ENCODE results near the gene PSME2. TPM values are rescaled to one million over a fixed set of nuclear protein-coding genes. Genes with fewer than 3 reads are reported as not detected.

The PSME2 gene
- polyA plus RNA-seq, 4 donors, result 175 to 997 (median 644) TPM

GRCh38 chr14:24144451-24144850, 2.0 kb downstream of the PSME2 start:
- 55 to 91% (median 76%) methylated on average over 1 of the region's 1 CpG for WGBS, 3 donors
- Histone ChIP-seq H3K4me3 (ENCODE audit: low read depth in 1 of 3, low read length in 3 of 3) (no peak overlapping the region), H3K36me3 (ENCODE audit: control insufficient read depth in 3 of 3, insufficient read depth in 2 of 3, low read depth in 1 of 3, low read length in 3 of 3) (peaks cover 5 to 21% (median 5%) of the 10 kb centered on the region in 3 donors), H3K9me3 (ENCODE audit: control insufficient read depth in 2 of 2, insufficient read depth in 1 of 2, low read depth in 1 of 2, low read length in 1 of 2) (no peaks in the 10 kb centered on the region), H3K27me3 (ENCODE audit: control insufficient read depth in 3 of 3, insufficient read depth in 3 of 3, low read length in 3 of 3) (no peaks in the 10 kb centered on the region), H3K27ac (ENCODE audit: low read depth in 1 of 3, low read length in 2 of 3) (no peak overlapping the region), H3K4me1 (ENCODE audit: control insufficient read depth in 3 of 3, insufficient read depth in 2 of 3, low read depth in 1 of 3, low read length in 2 of 3) (peaks cover 10 to 49% (median 17%) of the 10 kb centered on the region in 3 donors)
- no peak for DNase-seq
- FAIRE-seq, result no peak

GRCh38 chr14:24143511-24143910, 2.9 kb downstream of the PSME2 start:
- FAIRE-seq (no peak), DNase-seq (no peak)
- Histone ChIP-seq H3K27me3 (ENCODE audit: control insufficient read depth in 3 of 3, insufficient read depth in 3 of 3, low read length in 3 of 3) (no peaks in the 10 kb centered on the region), H3K9me3 (ENCODE audit: control insufficient read depth in 2 of 2, insufficient read depth in 1 of 2, low read depth in 1 of 2, low read length in 1 of 2) (no peaks in the 10 kb centered on the region), H3K4me3 (ENCODE audit: low read depth in 1 of 3, low read length in 3 of 3) (no peak overlapping the region), H3K4me1 (ENCODE audit: control insufficient read depth in 3 of 3, insufficient read depth in 2 of 3, low read depth in 1 of 3, low read length in 2 of 3) (peaks cover 15 to 57% (median 22%) of the 10 kb centered on the region in 3 donors), H3K36me3 (ENCODE audit: control insufficient read depth in 3 of 3, insufficient read depth in 2 of 3, low read depth in 1 of 3, low read length in 3 of 3) (peaks cover 5 to 22% (median 9%) of the 10 kb centered on the region in 3 donors), H3K27ac (ENCODE audit: low read depth in 1 of 3, low read length in 2 of 3) (peak overlapping the region in 1 of 3 donors; percentile 59)
- 86 to 98% (median 90%) methylated on average over 2 of the region's 2 CpGs for WGBS, 3 donors

- no peaks in the 10 kb centered on the region for H3K27me3 ChIP-seq (ENCODE audit: control insufficient read depth in 3 of 3, insufficient read depth in 3 of 3, low read length in 3 of 3)
- H3K9me3 ChIP-seq (ENCODE audit: control insufficient read depth in 2 of 2, insufficient read depth in 1 of 2, low read depth in 1 of 2, low read length in 1 of 2), result no peaks in the 10 kb centered on the region
- FAIRE-seq, result no peak
- peak; percentile 100 for DNase-seq
- peak within 1 kb of the TSS; percentile 90 to 96 (median 90) for H3K27ac ChIP-seq (ENCODE audit: low read depth in 1 of 3, low read length in 2 of 3)
- H3K36me3 ChIP-seq (ENCODE audit: control insufficient read depth in 3 of 3, insufficient read depth in 2 of 3, low read depth in 1 of 3, low read length in 3 of 3), result peaks cover 9 to 44% (median 10%) of the 10 kb centered on the region in 3 donors
- H3K4me3 ChIP-seq (ENCODE audit: low read depth in 1 of 3, low read length in 3 of 3), result peak within 1 kb of the TSS; percentile 70 to 86 (median 81)
- H3K4me1 ChIP-seq (ENCODE audit: control insufficient read depth in 3 of 3, insufficient read depth in 2 of 3, low read depth in 1 of 3, low read length in 2 of 3), result peaks cover 12 to 69% (median 28%) of the 10 kb centered on the region in 3 donors
- 0% methylated on average over 60 to 65 of the region's 65 CpGs for WGBS, 3 donors
Observed at GRCh38 chr14:24141097-24141880, 5.1 kb downstream of the PSME2 start, which contains the start of gene EMC9. EMC9 (minus strand) TSS chr14:24141591; CDS start chr14:24141304, 287 bp downstream.

GRCh38 chr14:24139272-24139934, 7.0 kb downstream of the PSME2 start:
- 63 to 79% (median 64%) methylated on average over 9 of the region's 9 CpGs for WGBS, 3 donors
- no peaks in the 10 kb centered on the region for H3K27me3 ChIP-seq (ENCODE audit: control insufficient read depth in 3 of 3, insufficient read depth in 3 of 3, low read length in 3 of 3)
- peaks cover 7 to 61% (median 24%) of the 10 kb centered on the region in 3 donors for H3K4me1 ChIP-seq (ENCODE audit: control insufficient read depth in 3 of 3, insufficient read depth in 2 of 3, low read depth in 1 of 3, low read length in 2 of 3)
- peak overlapping the region in 1 of 3 donors; percentile 15 for H3K4me3 ChIP-seq (ENCODE audit: low read depth in 1 of 3, low read length in 3 of 3)
- H3K27ac ChIP-seq (ENCODE audit: low read depth in 1 of 3, low read length in 2 of 3), result peak overlapping the region in 1 of 3 donors; percentile 5
- FAIRE-seq (no peak), DNase-seq (no peak)
- H3K9me3 ChIP-seq (ENCODE audit: control insufficient read depth in 2 of 2, insufficient read depth in 1 of 2, low read depth in 1 of 2, low read length in 1 of 2), result no peaks in the 10 kb centered on the region
- H3K36me3 ChIP-seq (ENCODE audit: control insufficient read depth in 3 of 3, insufficient read depth in 2 of 3, low read depth in 1 of 3, low read length in 3 of 3), result peaks cover 9 to 44% (median 10%) of the 10 kb centered on the region in 3 donors

- H3K4me1 ChIP-seq (ENCODE audit: control insufficient read depth in 3 of 3, insufficient read depth in 2 of 3, low read depth in 1 of 3, low read length in 2 of 3), result peaks cover 7 to 55% (median 19%) of the 10 kb centered on the region in 3 donors
- FAIRE-seq (no peak), DNase-seq (no peak)
- no peaks in the 10 kb centered on the region for H3K27me3 ChIP-seq (ENCODE audit: control insufficient read depth in 3 of 3, insufficient read depth in 3 of 3, low read length in 3 of 3)
- H3K4me3 ChIP-seq (ENCODE audit: low read depth in 1 of 3, low read length in 3 of 3), result peak overlapping the region in 1 of 3 donors; percentile 15
- 52 to 76% (median 61%) methylated on average over 13 of the region's 13 CpGs for WGBS, 3 donors
- no peaks in the 10 kb centered on the region for H3K9me3 ChIP-seq (ENCODE audit: control insufficient read depth in 2 of 2, insufficient read depth in 1 of 2, low read depth in 1 of 2, low read length in 1 of 2)
- H3K27ac ChIP-seq (ENCODE audit: low read depth in 1 of 3, low read length in 2 of 3), result peak overlapping the region in 2 of 3 donors; percentile 21 to 25
- peaks cover 5 to 38% (median 9%) of the 10 kb centered on the region in 3 donors for H3K36me3 ChIP-seq (ENCODE audit: control insufficient read depth in 3 of 3, insufficient read depth in 2 of 3, low read depth in 1 of 3, low read length in 3 of 3)
Observed at GRCh38 chr14:24138396-24139271, 7.8 kb downstream of the PSME2 start.

- H3K27ac ChIP-seq (ENCODE audit: low read depth in 1 of 3, low read length in 2 of 3), result peak overlapping the region; percentile 21 to 97 (median 80)
- WGBS, 3 donors, result 69 to 87% (median 73%) methylated on average over 8 of the region's 8 CpGs
Observed at GRCh38 chr14:24137529-24138395, 8.6 kb downstream of the PSME2 start.

GRCh38 chr14:24136684-24137528, 9.5 kb downstream of the PSME2 start:
- peaks cover 7 to 38% (median 13%) of the 10 kb centered on the region in 3 donors for H3K4me1 ChIP-seq (ENCODE audit: control insufficient read depth in 3 of 3, insufficient read depth in 2 of 3, low read depth in 1 of 3, low read length in 2 of 3)
- peak overlapping the region; percentile 80 to 97 (median 80) for H3K27ac ChIP-seq (ENCODE audit: low read depth in 1 of 3, low read length in 2 of 3)

More at GRCh38 chr14:24137529-24138395, 8.6 kb downstream of the PSME2 start:
- no peaks in the 10 kb centered on the region for H3K9me3 ChIP-seq (ENCODE audit: control insufficient read depth in 2 of 2, insufficient read depth in 1 of 2, low read depth in 1 of 2, low read length in 1 of 2)
- H3K36me3 ChIP-seq (ENCODE audit: control insufficient read depth in 3 of 3, insufficient read depth in 2 of 3, low read depth in 1 of 3, low read length in 3 of 3), result peaks cover 5 to 33% (median 6%) of the 10 kb centered on the region in 3 donors
- peak overlapping the region in 1 of 3 donors; percentile 92 for H3K4me3 ChIP-seq (ENCODE audit: low read depth in 1 of 3, low read length in 3 of 3)
- H3K27me3 ChIP-seq (ENCODE audit: control insufficient read depth in 3 of 3, insufficient read depth in 3 of 3, low read length in 3 of 3), result no peaks in the 10 kb centered on the region
- H3K4me1 ChIP-seq (ENCODE audit: control insufficient read depth in 3 of 3, insufficient read depth in 2 of 3, low read depth in 1 of 3, low read length in 2 of 3), result peaks cover 7 to 46% (median 13%) of the 10 kb centered on the region in 3 donors
- DNase-seq (no peak), FAIRE-seq (no peak)

More at GRCh38 chr14:24136684-24137528, 9.5 kb downstream of the PSME2 start:
- 11 to 27% (median 17%) methylated on average over 13 of the region's 13 CpGs for WGBS, 3 donors
- DNase-seq (peak; percentile 22 to 40), FAIRE-seq (no peak)
- peaks cover 5 to 42% (median 6%) of the 10 kb centered on the region in 3 donors for H3K36me3 ChIP-seq (ENCODE audit: control insufficient read depth in 3 of 3, insufficient read depth in 2 of 3, low read depth in 1 of 3, low read length in 3 of 3)
- no peaks in the 10 kb centered on the region for H3K9me3 ChIP-seq (ENCODE audit: control insufficient read depth in 2 of 2, insufficient read depth in 1 of 2, low read depth in 1 of 2, low read length in 1 of 2)
- no peaks in the 10 kb centered on the region for H3K27me3 ChIP-seq (ENCODE audit: control insufficient read depth in 3 of 3, insufficient read depth in 3 of 3, low read length in 3 of 3)
- peak overlapping the region; percentile 87 to 97 (median 92) for H3K4me3 ChIP-seq (ENCODE audit: low read depth in 1 of 3, low read length in 3 of 3)

Data from small intestine (tissue), 7 donors.